GM12878 (cell line): ENCODE measurements around the gene RBKS. TPM values are rescaled to one million over a fixed set of nuclear protein-coding genes. Genes with fewer than 3 reads are reported as not detected.
A peak's percentile ranks its signal among the peaks of the same experiment; 100 is the strongest.

ENCODE experiments used
- ATAC-seq: fragments of 200-7000 bp; cut with Tn5 transposase; 3 replicates; pipeline ENCODE4 v1.9.1; 2020; ENCODE audit warnings: mild to moderate bottlenecking, moderate library complexity
- BruUV-seq: library from RNA; stranded (reverse); fragments of 400-500 nt; replicated peaks from 2 replicates; lab custom pipeline; 2021; lab: Mats Ljungman, UMichigan
- CTCF ChIA-PET: fragments of 300-600 bp; sonication (Branson Sonifier 250); formaldehyde crosslinking; extraction: SDS; loops from one replicate; lab custom pipeline; 2021; ENCODE audit warnings: inconsistent platforms; lab: Yijun Ruan, JAX
- POLR2A ChIA-PET: fragments of 350-600 bp; formaldehyde crosslinking; extraction: SDS; loops from one replicate; lab custom pipeline; 2021; ENCODE audit warnings: inconsistent platforms; lab: Charles Lee
- RAD21 ChIA-PET: fragments of 300-600 bp; sonication (Branson Sonifier 250); formaldehyde crosslinking; loops from one replicate; lab custom pipeline; 2023; ENCODE audit warnings: antibody characterized with exemption; ENCODE audit not compliant: unreplicated experiment; lab: Charles Lee
- SMC1A ChIA-PET: fragments of 300-600 bp; sonication (Branson Sonifier 250); formaldehyde crosslinking; loops from one replicate; lab custom pipeline; 2023; ENCODE audit not compliant: unreplicated experiment, uncharacterized antibody; lab: Charles Lee
- DNase-seq: peaks from one replicate; pipeline ENCODE4 v3.0.0-alpha.2; 2011; ENCODE audit warnings: low read depth, low spot score
- FAIRE-seq: peaks from 3 replicates; lab custom pipeline; 2011; peaks lifted over from hg19 to GRCh38; lab: Jason Lieb, UNC
- H2AFZ ChIP-seq: 2 replicates; pipeline ENCODE4 v1.6.0; 2011; ENCODE audit warnings: low read depth, low read length, control low read depth; ENCODE audit not compliant: control insufficient read depth
- H3K27ac ChIP-seq: 2 replicates; pipeline ENCODE4 v1.5.1; 2011; ENCODE audit warnings: control low read depth; ENCODE audit not compliant: control insufficient read depth, insufficient read depth
- H3K27me3 ChIP-seq, 2 experiments: replicated peaks in 1 of 2; 2 replicates each; pipeline versions ENCODE4 v1.6.0 to v1.6.1; 2011; ENCODE audit warnings: low read length in 1 of 2; ENCODE audit not compliant: control insufficient read depth in 2 of 2, insufficient read depth in 2 of 2
- H3K36me3 ChIP-seq, 2 experiments: 2 replicates each; pipeline ENCODE4 v1.5.1; 2011; ENCODE audit warnings: low read length in 1 of 2; ENCODE audit not compliant: control insufficient read depth in 2 of 2, insufficient read depth in 2 of 2
- H3K4me1 ChIP-seq: 2 replicates; pipeline ENCODE4 v1.6.1; 2011; ENCODE audit warnings: mild to moderate bottlenecking, low read length, moderate library complexity, mixed read lengths; ENCODE audit not compliant: control insufficient read depth, insufficient read depth
- H3K4me2 ChIP-seq: 2 replicates; pipeline ENCODE4 v1.6.0; 2011; ENCODE audit warnings: control low read depth; ENCODE audit not compliant: control insufficient read depth, insufficient read depth
- H3K4me3 ChIP-seq: fragments of 200-600 bp; sonication (generic); 2 replicates; pipeline ENCODE4 v1.5.1; 2016
- H3K79me2 ChIP-seq: 2 replicates; pipeline ENCODE4 v1.6.0; 2011; ENCODE audit warnings: low read length; ENCODE audit not compliant: control insufficient read depth, insufficient read depth
- H3K9ac ChIP-seq: 2 replicates; pipeline ENCODE4 v1.8.0; 2011; ENCODE audit warnings: low read length, control low read depth, mixed read lengths; ENCODE audit not compliant: control insufficient read depth, insufficient read depth
- H3K9me3 ChIP-seq: replicated peaks from 3 replicates; pipeline ENCODE4 v1.5.1; 2011; ENCODE audit warnings: mild to moderate bottlenecking, low read length; ENCODE audit not compliant: control insufficient read depth, insufficient read depth
- H4K20me1 ChIP-seq: 2 replicates; pipeline ENCODE4 v1.6.0; 2011; ENCODE audit not compliant: control insufficient read depth, insufficient read depth
- CEBPB ChIP-seq, 2 experiments: fragments of 150-350 bp in 1 of 2; IDR thresholded peaks; 2 replicates each; pipeline ENCODE4 v1.6.1; 2012 to 2014; ENCODE audit warnings: low read depth in 2 of 2, low read length in 2 of 2, borderline replicate concordance in 1 of 2, inconsistent platforms in 1 of 2
- CREM ChIP-seq: IDR thresholded peaks from 2 replicates; pipeline ENCODE4 v1.6.1; 2014; ENCODE audit warnings: antibody characterized with exemption, low read depth
- E2F8 ChIP-seq: fragments of 450-650 bp; IDR thresholded peaks from 2 replicates; pipeline ENCODE4 v1.6.1; 2018; ENCODE audit warnings: mild to moderate bottlenecking, low read depth, moderate library complexity; ENCODE audit not compliant: partially characterized antibody
- HDGF ChIP-seq: fragments of 450-650 bp; IDR thresholded peaks from 2 replicates; pipeline ENCODE4 v1.6.1; 2016; ENCODE audit warnings: antibody characterized with exemption
- KLF5 ChIP-seq: fragments of 450-650 bp; IDR thresholded peaks from 2 replicates; pipeline ENCODE4 v1.6.1; 2014; ENCODE audit warnings: mild to moderate bottlenecking; ENCODE audit not compliant: partially characterized antibody
- LARP7 ChIP-seq: fragments of 450-650 bp; IDR thresholded peaks from 2 replicates; pipeline ENCODE4 v1.6.1; 2017; ENCODE audit warnings: mild to moderate bottlenecking
- MLLT1 ChIP-seq: fragments of 450-650 bp; IDR thresholded peaks from 2 replicates; pipeline ENCODE4 v1.6.1; 2016; ENCODE audit warnings: mild to moderate bottlenecking
- PAX5 ChIP-seq: IDR thresholded peaks from 2 replicates; pipeline ENCODE4 v1.6.1; 2011; ENCODE audit warnings: low read depth, low read length, borderline replicate concordance
- PKNOX1 ChIP-seq: fragments of 450-650 bp; IDR thresholded peaks from 2 replicates; pipeline ENCODE4 v1.6.1; 2016; ENCODE audit warnings: mild to moderate bottlenecking
- RUNX3 ChIP-seq: IDR thresholded peaks from 2 replicates; pipeline ENCODE4 v1.6.1; 2012; ENCODE audit warnings: low read length, inconsistent platforms
- SP1 ChIP-seq: IDR thresholded peaks from one replicate; pipeline ENCODE4 v1.6.1; 2011; ENCODE audit warnings: low read depth, low read length
- SPI1 ChIP-seq: IDR thresholded peaks from 2 replicates; pipeline ENCODE4 v1.6.1; 2011; ENCODE audit warnings: low read depth, mild to moderate bottlenecking, low read length, moderate library complexity, borderline replicate concordance; ENCODE audit not compliant: insufficient read depth
- SRF ChIP-seq, 2 experiments: IDR thresholded peaks; 2 replicates each; pipeline ENCODE4 v1.6.1; 2011; ENCODE audit warnings: low read depth in 2 of 2, low read length in 2 of 2, mild to moderate bottlenecking in 1 of 2, moderate library complexity in 1 of 2
- TARDBP ChIP-seq: IDR thresholded peaks from 2 replicates; pipeline ENCODE4 v1.6.1; 2016; ENCODE audit warnings: borderline replicate concordance
- TCF12 ChIP-seq: IDR thresholded peaks from 2 replicates; pipeline ENCODE4 v1.6.1; 2011; ENCODE audit warnings: low read depth, mild to moderate bottlenecking, low read length
- YY1 ChIP-seq: IDR thresholded peaks from 2 replicates; pipeline ENCODE4 v1.6.1; 2011; ENCODE audit warnings: low read depth, mild to moderate bottlenecking, low read length
- ZNF207 ChIP-seq: fragments of 450-650 bp; IDR thresholded peaks from 2 replicates; pipeline ENCODE4 v1.6.1; 2014; ENCODE audit warnings: antibody characterized with exemption, mild to moderate bottlenecking, borderline replicate concordance
- ZNF384 ChIP-seq: IDR thresholded peaks from 2 replicates; pipeline ENCODE4 v1.6.1; 2012; ENCODE audit warnings: low read depth, mild to moderate bottlenecking, low read length, improper control_type of control experiment, borderline replicate concordance
- WGBS: methylation state at CpG from one replicate; pipeline ENCODE4 v1.1.6; 2016; ENCODE audit warnings: low lambda C conversion rate; ENCODE audit not compliant: insufficient replicate concordance, insufficient coverage; ENCODE audit errors: missing lambda C conversion rate; 5-methylcytosine and 5-hydroxymethylcytosine counted together
- in situ Hi-C: fragments of 300-500 bp; cut with MboI; formaldehyde crosslinking; loops from 9 replicates; pipeline ENCODE4 v1.14.3; 2018; ENCODE audit warnings: mixed read lengths
- intact Hi-C: fragments of 100-400 bp; cut with micrococcal nuclease; formaldehyde crosslinking; loops from one replicate; pipeline ENCODE4 v1.14.2; 2022; ENCODE audit not compliant: unreplicated experiment
- polyA plus RNA-seq, 11 experiments: library from polyadenylated mRNA; depleted of rRNA in 4 of 11; unstranded in 6 of 11; stranded (reverse) in 5 of 11; fragments of >200 nt; fragmentation: Nextera tagmentation in 4 of 11; fragmentation: Illumina TruSeq in 1 of 11; extraction: Ambion mirVana in 4 of 11; extraction: Trizol in 1 of 11; gene quantifications; 1 replicate in 1 of 11; 2 replicates in 10 of 11; pipeline versions ENCODE4 v1.2.1 to v1.2.3, GENCODE V29; 2011 to 2016; ENCODE audit warnings: inconsistent platforms in 2 of 11, missing spikeins in 2 of 11, low read depth in 1 of 11
- total RNA-seq, 4 experiments: library from RNA; depleted of rRNA in 3 of 4; stranded (reverse); fragments of >200 nt in 3 of 4; fragmentation: Illumina TruSeq in 1 of 4; extraction: Trizol in 1 of 4; gene quantifications; 2 replicates each; pipeline versions ENCODE4 v1.2.1 to v1.2.3, GENCODE V29; 2013 to 2021

RBKS gene
- total and polyA plus RNA-seq, 10 of the 15 experiments (the other 5 are each of a cell fraction or from before 2014, with no cell fraction given) = 0.39 to 1.8 (median 1.0) TPM

GRCh38 chr2:27771548-27772335 lies 118.4 kb downstream of the RBKS start, which contains the start of gene MRPL33:
TSS of gene MRPL33 (plus strand) at chr2:27771719. CDS start at chr2:27771778, 59 bp downstream.
- FAIRE-seq (peak; percentile 23), DNase-seq (peak; percentile 57), ATAC-seq (peak; percentile 99)
- no peaks in the 10 kb centered on the region; a peak in 1 of 4 replicates for H3K27me3 ChIP-seq
- peaks cover 26% of the 10 kb centered on the region for H3K79me2 ChIP-seq
- CTCF ChIA-PET = interaction anchor here (1.4 to 2.1 kb wide), 4 partner anchors 10 to 88 kb away, joined by 3 to 7 read pairs (median 4); no protein-coding TSS in a partner anchor
- TSS peak; percentile 66 for BruUV-seq
- WGBS = 2% methylated on average over 47 of the region's 48 CpGs
- no peaks in the 10 kb centered on the region for H4K20me1 ChIP-seq
- intact Hi-C loops (loop anchor here (2.0 kb wide), 1 partner anchor 119 kb away; the partner anchor contains the start of genes BABAM2 and RBKS), in situ Hi-C loops (no loop called here)
- H3K4me2 ChIP-seq = peak within 1 kb of the TSS; percentile 75
- RAD21 ChIA-PET = interaction anchor here (0.6 to 1.0 kb wide), 2 partner anchors 17 to 59 kb away, joined by 3 to 5 read pairs; no protein-coding TSS in a partner anchor
- SMC1A ChIA-PET = interaction anchor here (0.6 to 0.8 kb wide), 2 partner anchors 28 to 116 kb away, joined by 3 read pairs; no protein-coding TSS in a partner anchor
- no peaks in the 10 kb centered on the region for H3K36me3 ChIP-seq
- H3K9me3 ChIP-seq = no peaks in the 10 kb centered on the region
- peak within 1 kb of the TSS; percentile 77 for H3K9ac ChIP-seq
- H3K4me1 ChIP-seq = no peaks in the 10 kb centered on the region
- POLR2A ChIA-PET = interaction anchor here (0.5 kb wide), 1 partner anchor 9 kb away, joined by 3 read pairs; no protein-coding TSS in a partner anchor
- H2AFZ ChIP-seq = peak within 1 kb of the TSS; percentile 97
- H3K27ac ChIP-seq = peak within 1 kb of the TSS; percentile 75
- H3K4me3 ChIP-seq = peak within 1 kb of the TSS; percentile 86
- peak; percentile 87 for TF ChIP-seq HDGF
- peak; percentile 44; the same call in 1 of the 2 replicates for TF ChIP-seq PKNOX1
- no peak for TF ChIP-seq CEBPB (IDR thresholded peaks at IDR 0.05; ENCODE audit: borderline replicate concordance in 1 of 2, low read depth in 2 of 2, low read length in 2 of 2)
- peak; percentile 20 for TF ChIP-seq KLF5
- peak; percentile 74; the same call in 1 of the 2 replicates for TF ChIP-seq CREM
- TF ChIP-seq SPI1 = no peak
- no peak for TF ChIP-seq ZNF384
- 0 out of 2 replicates have a peak, but pooled peaks have one; percentile 75 for TF ChIP-seq ZNF207
- peak; percentile 71; the same call in 1 of the 2 replicates for TF ChIP-seq YY1
- TF ChIP-seq MLLT1 = peak; percentile 86
- peak; percentile 27; the same call in 1 of the 2 replicates for TF ChIP-seq TCF12
- peak; percentile 67; the same call in 1 of the 2 replicates for TF ChIP-seq RUNX3
- TF ChIP-seq LARP7 = peak; percentile 66; the same call in 1 of the 2 replicates
- 0 out of 4 replicates have a peak, but pooled peaks of 1 of the 2 experiments have one; percentile 6 for TF ChIP-seq SRF (IDR thresholded peaks at IDR 0.05; ENCODE audit: low read depth in 2 of 2, low read length in 2 of 2)
- TF ChIP-seq TARDBP = no peak
- TF ChIP-seq PAX5 = peak; percentile 16; the same call in 1 of the 2 replicates
- TF ChIP-seq SP1 = peak; percentile 43
- TF ChIP-seq E2F8 = peak; percentile 88
